Measurements from ENCODE around the gene ACTL7A. TPM values are rescaled to one million over a fixed set of nuclear protein-coding genes. Genes with fewer than 3 reads are reported as not detected.

ACTL7A gene
- total RNA-seq, 1 donor from 2014 or later: not detected

DNA sequence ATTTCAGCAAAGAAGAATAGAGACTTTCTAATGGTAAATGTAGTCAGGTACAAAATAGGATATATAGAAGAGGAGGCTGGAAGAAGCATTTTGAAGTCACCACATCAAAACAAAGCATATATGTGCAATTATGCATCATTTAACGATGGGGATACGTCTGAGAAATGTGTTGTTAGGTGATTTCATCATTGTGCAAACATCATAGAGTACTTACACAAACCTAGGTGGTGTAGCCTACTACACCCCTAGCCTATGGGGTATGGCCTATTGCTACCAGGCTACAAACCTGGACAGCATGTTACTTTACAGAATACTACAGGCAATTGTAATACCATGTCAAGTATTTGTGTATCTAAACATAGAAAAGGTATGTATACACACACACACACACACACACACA, 43.4 kb downstream of the ACTL7A start:
- Mint-ChIP-seq H3K4me1 (no peaks in the 10 kb centered on the region), H3K27me3 (no peaks in the 10 kb centered on the region), H3K9me3 (no peaks in the 10 kb centered on the region), H3K27ac (no peak overlapping the region), H3K4me3 (no peak overlapping the region), H3K36me3 (ENCODE audit: low read depth) (peaks cover 78% of the 10 kb centered on the region)
- intact Hi-C loops (cut with micrococcal nuclease): no loop called here
- ChIA-PET POLR2A (no interaction called here), CTCF (no interaction called here)
- TF ChIP-seq, protein P1, sequence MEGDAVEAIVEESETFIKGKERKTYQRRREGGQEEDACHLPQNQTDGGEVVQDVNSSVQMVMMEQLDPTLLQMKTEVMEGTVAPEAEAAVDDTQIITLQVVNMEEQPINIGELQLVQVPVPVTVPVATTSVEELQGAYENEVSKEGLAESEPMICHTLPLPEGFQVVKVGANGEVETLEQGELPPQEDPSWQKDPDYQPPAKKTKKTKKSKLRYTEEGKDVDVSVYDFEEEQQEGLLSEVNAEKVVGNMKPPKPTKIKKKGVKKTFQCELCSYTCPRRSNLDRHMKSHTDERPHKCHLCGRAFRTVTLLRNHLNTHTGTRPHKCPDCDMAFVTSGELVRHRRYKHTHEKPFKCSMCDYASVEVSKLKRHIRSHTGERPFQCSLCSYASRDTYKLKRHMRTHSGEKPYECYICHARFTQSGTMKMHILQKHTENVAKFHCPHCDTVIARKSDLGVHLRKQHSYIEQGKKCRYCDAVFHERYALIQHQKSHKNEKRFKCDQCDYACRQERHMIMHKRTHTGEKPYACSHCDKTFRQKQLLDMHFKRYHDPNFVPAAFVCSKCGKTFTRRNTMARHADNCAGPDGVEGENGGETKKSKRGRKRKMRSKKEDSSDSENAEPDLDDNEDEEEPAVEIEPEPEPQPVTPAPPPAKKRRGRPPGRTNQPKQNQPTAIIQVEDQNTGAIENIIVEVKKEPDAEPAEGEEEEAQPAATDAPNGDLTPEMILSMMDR (IDR thresholded peaks at IDR 0.05): no peak
- ATAC-seq (ENCODE audit: low read depth) (no peak), DNase-seq (no peak)

DNA sequence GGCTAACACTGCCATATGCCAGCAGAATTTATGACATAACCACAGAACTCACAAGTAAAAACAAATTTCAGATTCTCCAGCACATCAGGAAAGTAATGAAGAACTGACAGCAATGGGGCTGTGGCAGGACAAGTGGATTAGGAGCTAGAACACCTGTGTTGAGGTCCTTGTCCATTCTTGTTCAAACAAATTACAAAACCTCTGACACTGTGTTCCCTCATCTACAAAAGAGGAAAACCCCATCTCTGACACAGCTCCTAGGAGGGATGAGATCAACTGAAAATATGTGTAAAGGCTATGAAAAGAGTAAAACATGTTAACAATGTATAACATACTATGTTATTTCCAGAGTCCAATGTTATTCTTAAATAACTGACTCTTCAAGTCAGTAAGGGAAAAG, 48.3 kb downstream of the ACTL7A start:
- no peak overlapping the region for H3K4me3 Mint-ChIP-seq
- no peaks in the 10 kb centered on the region for H3K27me3 Mint-ChIP-seq
- intact Hi-C loops (cut with micrococcal nuclease): no loop called here
- TF ChIP-seq, protein P1 (IDR thresholded peaks at IDR 0.05): no peak
- no peak overlapping the region for H3K27ac Mint-ChIP-seq
- POLR2A ChIA-PET: no interaction called here
- no peaks in the 10 kb centered on the region for H3K4me1 Mint-ChIP-seq
- CTCF ChIA-PET: no interaction called here
- H3K36me3 Mint-ChIP-seq (ENCODE audit: low read depth): peaks cover 75% of the 10 kb centered on the region
- ATAC-seq (ENCODE audit: low read depth) (no peak), DNase-seq (no peak)
- no peaks in the 10 kb centered on the region for H3K9me3 Mint-ChIP-seq

DNA sequence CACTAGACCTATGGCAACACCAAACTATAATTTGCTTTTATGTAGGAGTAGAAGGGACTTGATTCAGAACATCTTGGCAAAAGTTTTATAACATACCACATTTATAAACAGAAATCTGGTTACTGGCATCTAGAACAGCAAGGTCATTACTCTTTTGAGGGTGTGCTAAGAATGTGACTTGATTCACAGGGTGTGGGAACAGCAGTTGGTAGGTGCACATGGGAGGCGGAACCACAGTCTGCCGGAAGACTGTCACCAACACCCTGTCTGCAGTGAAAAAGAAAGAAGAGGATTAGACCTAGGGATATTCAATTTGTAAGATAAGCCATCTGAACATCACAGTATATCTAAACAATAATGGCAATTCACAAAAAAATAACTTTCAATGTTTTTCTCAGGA, 48.8 kb downstream of the ACTL7A start:
- Mint-ChIP-seq H3K4me3 (no peak overlapping the region), H3K4me1 (no peaks in the 10 kb centered on the region), H3K9me3 (no peaks in the 10 kb centered on the region), H3K27ac (no peak overlapping the region), H3K27me3 (no peaks in the 10 kb centered on the region), H3K36me3 (ENCODE audit: low read depth) (peaks cover 78% of the 10 kb centered on the region)
- intact Hi-C loops (cut with micrococcal nuclease): no loop called here
- no peak for DNase-seq
- TF ChIP-seq, protein P1 (IDR thresholded peaks at IDR 0.05): no peak
- ChIA-PET POLR2A (no interaction called here), CTCF (no interaction called here)
- ATAC-seq (ENCODE audit: low read depth): no peak

DNA sequence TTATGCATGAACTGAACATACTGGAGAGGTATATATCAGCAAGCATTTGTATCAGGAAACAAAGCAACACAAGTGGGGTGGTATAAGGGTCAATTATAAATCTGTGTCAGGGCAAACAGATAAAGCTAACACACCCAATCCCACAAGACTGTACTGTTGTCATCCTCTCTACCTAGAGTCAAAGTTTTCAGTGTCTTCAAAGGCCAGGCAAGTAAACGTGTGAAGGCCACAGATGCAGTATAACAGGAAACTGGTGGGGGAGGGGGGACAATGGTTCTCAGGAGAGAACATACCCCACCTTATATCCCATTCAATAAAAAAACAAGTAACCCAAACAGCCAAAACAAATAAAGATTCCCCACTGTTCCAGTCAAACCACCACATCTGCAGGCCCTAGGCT, 49.8 kb downstream of the ACTL7A start:
- H3K36me3 Mint-ChIP-seq (ENCODE audit: low read depth): peaks cover 74% of the 10 kb centered on the region
- no peaks in the 10 kb centered on the region for H3K4me1 Mint-ChIP-seq
- H3K27ac Mint-ChIP-seq: no peak overlapping the region
- ATAC-seq (ENCODE audit: low read depth): no peak
- no peak overlapping the region for H3K4me3 Mint-ChIP-seq
- POLR2A ChIA-PET: no interaction called here
- TF ChIP-seq, protein P1 (IDR thresholded peaks at IDR 0.05): no peak
- CTCF ChIA-PET: no interaction called here
- intact Hi-C loops (cut with micrococcal nuclease): no loop called here
- H3K9me3 Mint-ChIP-seq: no peaks in the 10 kb centered on the region
- H3K27me3 Mint-ChIP-seq: no peaks in the 10 kb centered on the region
- DNase-seq: no peak

Other genes starting within 250 kb of the ACTL7A start
- 0.16 TPM in 1 of 2 replicates, not detected in the other for gene ACTL7B, start 6.3 kb upstream of the ACTL7A start, total RNA-seq
- gene ELP1, start 71.9 kb downstream of the ACTL7A start, total RNA-seq: 20.3 and 25.0 TPM in 2 replicates
- gene ABITRAM, start 72.1 kb downstream of the ACTL7A start, total RNA-seq: 6.4 and 7.8 TPM in 2 replicates
- 1.9 and 2.4 TPM in 2 replicates for gene CTNNAL1, start 151.2 kb downstream of the ACTL7A start, total RNA-seq

Data from activated B cell treated with CpG ODN at 0.5 μM for 24 hours (primary cell).